ENCODE measurements around the gene ZNF460.

The ZNF460 gene

DNA sequence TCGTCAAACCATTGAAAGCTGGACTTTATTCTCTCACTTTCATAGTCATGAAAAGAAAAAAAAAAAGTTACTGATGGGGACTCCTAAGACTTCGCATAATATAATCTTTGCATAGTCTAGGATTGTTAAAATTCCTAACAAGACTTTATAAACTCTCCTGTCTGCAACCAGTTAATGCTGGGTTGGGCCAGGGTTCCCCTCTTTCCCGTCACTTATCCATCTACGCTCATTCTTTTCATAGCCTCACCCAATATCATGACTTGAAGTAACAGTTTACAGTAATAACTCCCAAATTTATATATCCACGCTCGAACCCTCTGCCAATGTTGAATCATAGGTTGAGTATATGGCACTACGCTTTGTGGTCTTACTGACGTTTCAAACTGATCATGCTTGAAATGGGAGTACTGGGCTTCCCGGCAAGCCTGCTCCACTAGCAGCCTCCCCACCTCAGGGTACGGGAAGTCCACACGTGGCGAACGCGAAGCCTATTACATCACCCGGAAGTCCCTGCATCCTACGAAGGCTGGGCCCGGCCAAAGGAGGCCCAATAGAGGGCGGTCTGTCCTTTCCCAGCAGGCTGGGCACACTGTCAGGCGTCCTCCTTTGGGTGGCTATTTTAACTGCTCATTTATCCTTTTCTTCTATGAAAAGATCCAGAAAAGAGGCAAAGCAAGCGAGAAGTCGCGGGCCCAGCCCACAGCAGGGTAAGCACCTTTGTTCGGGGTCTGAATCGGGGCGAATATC, 694 bp upstream of the ZNF460 start:
- in situ Hi-C loops (cut with MboI; ENCODE audit: low sequenced_read_pairs), result no loop called here

DNA sequence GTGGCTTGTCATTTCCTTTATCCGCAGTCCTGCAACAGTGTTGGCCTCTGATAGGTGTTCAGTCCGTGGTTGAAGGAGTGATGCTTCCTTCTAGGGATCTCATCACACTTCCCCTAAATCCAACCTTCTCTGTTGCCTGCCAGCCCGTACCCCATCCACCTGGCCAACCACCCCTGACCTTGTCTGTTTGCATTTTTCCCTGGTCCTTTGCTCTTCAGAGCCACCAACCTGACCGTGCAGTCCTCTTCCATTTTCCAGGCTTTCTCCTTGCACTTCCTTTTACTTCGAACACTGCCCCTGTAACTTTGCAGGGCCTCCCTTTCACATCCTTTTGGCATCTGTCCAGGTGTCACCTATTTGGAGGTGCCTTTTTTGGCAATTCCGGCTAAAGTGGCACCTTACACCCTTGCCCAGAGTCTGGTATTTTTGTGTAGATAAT, 696 bp downstream of the ZNF460 start:
- in situ Hi-C loops (cut with MboI; ENCODE audit: low sequenced_read_pairs), result no loop called here

DNA sequence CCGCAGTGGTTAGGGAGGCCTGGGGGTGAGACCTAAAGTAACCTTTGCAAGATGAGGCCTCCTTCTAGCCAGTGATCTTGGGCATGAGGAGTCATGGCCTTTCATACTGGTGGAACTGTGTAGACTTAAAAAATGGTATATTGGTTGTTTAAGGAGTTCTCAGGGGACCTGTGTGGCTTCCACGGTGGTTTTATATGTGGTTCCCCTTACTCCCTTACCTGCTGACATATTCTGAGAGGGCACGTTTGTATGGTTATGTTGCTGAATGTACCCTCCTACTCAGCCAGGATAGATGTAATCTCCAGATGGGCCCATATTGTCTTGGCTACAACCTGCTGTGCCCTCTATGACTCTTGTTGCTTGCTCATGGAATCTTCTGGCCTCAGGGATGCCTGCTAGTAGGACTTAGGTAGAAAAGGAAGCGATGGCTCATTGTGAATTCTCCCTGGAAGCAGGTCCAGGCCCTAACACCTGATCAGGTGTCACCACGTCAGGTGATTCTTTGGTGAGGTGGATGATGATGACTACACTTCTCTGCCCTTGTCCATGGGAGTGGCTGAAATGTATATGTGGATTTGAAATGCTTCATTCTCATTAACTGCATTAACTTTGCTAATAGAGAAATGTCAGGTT, 1.8 kb downstream of the ZNF460 start:
- in situ Hi-C loops (cut with MboI; ENCODE audit: low sequenced_read_pairs), result no loop called here

DNA sequence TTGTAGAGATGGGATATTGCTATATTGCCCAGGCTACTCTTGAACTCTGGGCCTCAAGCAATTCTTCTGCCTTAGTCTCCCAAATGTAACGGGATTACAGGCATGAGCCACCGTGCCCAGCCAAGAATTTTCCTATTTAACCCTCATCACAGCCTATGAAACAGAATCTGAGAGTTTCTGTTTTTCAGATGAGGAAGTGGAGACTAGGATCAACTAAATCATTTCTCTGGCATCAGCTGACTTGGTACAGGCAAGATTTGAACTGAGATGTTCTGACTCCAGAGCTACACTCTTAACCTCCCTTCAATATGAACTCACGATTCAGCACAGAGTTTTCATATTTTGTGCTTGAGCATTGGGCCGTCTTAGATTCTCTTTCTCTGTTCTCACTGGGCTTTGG, 8.1 kb downstream of the ZNF460 start:
- in situ Hi-C loops (cut with MboI; ENCODE audit: low sequenced_read_pairs), result no loop called here

DNA sequence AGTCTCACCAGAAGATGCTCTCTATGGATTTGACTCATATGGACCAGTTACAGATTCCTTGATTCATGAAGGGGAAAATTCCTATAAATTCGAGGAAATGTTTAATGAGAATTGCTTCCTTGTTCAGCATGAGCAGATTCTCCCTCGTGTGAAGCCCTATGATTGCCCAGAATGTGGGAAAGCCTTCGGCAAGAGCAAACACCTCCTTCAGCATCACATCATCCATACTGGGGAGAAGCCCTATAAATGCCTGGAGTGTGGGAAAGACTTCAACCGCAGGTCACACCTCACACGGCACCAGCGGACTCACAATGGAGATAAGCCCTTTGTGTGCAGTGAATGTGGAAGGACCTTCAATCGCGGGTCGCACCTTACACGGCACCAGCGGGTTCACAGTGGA, 10.7 kb downstream of the ZNF460 start:
- in situ Hi-C loops (cut with MboI; ENCODE audit: low sequenced_read_pairs), result no loop called here

DNA sequence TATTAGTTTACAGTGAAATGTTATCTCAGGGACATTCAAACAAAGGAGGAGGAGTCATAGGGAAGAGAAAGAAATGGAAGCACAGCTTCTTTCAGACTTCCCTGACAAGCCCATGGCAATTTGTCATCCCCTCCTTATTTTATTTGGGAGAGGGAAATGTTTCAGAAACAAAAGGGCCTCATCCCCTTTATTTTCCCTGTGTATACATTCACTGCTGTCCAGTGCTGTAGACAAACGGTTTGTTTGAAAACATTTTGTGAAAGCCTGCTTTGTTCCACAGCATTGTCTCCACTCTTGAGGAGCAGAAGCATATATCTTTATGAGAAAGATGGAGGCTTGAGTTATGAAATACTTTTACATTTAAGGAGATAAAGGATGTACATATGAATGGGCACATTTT, 12.3 kb downstream of the ZNF460 start:
- in situ Hi-C loops (cut with MboI; ENCODE audit: low sequenced_read_pairs), result no loop called here

DNA sequence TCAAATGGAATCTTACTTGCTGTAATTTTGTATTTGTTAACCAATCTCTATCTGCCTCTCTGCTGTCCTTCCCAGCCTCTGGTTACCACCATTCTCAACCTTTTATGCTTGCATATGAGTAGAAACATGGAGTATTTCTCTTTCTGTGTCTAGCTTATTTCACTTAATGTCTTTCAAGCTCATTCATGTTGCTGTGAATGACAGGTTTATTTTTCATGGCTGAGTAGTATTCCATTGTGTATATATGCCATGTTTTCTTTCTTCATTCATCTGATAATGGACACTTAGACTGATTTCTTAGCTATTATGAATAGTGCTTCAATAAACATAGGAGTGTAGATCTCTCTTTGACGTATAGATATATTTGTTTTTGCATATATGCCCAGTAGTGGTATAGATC, 13.4 kb downstream of the ZNF460 start:
- in situ Hi-C loops (cut with MboI; ENCODE audit: low sequenced_read_pairs), result no loop called here

DNA sequence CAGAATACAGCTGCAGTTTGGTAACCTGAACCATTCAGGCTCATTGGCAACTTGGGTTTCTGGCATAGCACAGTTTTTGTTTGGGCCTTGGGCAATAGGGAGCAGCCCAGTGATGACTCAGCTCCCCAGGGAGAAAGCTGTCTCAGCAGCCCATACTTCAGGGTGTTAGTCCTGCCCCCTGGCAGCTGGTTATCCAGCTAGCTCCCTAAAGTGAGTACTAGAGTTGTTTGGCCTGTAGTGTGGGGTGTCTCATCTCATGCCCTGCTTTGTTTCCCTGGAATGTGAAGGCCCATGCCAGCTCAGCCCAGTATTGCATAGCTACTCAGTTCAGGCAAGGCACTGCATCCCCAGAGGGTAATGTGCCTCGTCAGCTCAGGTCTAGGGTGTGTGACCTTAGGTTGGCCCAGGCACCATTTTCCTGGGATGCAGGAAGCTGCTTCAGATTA, 21.8 kb downstream of the ZNF460 start:
- in situ Hi-C loops (cut with MboI; ENCODE audit: low sequenced_read_pairs), result no loop called here

DNA sequence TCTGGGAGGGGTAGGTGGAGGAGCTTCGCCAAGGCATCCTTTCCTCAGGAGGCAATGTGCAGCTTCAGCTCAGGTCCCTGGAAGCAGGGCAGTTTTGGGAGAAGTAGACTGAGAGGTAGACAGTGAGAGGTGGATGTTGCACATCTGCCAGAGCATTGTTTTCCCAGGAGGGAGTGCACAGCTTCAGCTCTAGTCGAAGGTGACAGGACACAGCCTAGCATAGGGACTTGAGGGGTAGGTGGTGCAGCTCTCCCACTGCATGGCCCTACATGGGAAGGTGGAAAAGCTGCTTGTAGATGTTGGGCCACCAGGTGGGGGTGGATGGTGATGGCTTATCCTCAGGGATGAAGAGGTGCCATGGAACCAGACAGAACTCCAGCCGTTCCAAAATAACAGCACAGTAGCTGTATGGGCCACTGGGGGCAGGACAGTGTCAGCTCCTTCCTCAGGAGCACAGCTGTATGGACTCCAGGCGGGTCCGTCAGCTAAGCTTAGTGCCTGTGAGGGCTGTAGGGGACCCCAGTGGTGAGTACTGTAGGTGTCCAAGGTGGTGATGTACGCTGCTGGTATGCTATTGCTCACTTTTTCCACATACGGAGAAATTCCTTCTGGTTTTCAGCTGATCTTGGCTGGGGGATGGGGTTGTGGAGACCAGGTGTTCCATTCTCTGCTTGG, 22.6 kb downstream of the ZNF460 start:
- in situ Hi-C loops (cut with MboI; ENCODE audit: low sequenced_read_pairs), result no loop called here

DNA sequence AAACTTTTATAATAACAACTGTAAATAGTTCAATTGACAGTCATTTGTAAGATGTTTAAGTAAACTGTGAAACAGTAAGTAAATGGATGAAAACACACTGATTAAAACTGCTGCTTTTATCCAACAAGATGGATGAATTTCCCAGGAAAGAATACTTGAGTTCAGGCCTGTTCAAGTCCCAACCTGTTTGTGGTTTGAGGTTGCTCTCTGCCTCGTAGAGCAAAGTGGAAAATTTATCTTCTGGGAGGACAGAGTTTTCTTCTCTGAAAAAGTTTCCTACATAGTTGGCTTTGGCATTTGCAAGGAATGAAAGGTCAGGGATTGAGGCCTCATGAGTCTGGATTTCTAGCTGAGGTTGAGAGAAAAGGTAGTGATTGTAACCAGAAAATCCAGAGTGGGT, 24.8 kb downstream of the ZNF460 start:
- in situ Hi-C loops (cut with MboI; ENCODE audit: low sequenced_read_pairs), result no loop called here

DNA sequence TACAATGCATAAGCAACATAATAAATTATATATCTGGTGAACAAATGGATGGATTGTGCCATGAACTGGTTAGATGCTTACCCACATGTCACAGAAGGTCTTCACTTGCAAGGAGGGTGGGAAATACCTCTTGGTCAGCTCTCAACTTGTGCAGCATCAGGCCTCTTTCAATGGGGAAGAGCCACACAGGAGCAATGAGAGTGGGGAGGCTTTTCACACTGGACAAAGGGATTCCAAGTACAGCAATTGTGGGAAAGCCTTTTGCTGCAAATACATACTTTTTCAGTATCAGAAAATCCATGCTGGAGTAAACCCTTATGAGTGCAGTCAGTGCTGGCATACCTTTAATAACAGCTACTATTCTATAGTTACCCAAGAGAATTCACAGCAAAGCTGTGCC, 28.2 kb downstream of the ZNF460 start:
- in situ Hi-C loops (cut with MboI; ENCODE audit: low sequenced_read_pairs), result no loop called here

DNA sequence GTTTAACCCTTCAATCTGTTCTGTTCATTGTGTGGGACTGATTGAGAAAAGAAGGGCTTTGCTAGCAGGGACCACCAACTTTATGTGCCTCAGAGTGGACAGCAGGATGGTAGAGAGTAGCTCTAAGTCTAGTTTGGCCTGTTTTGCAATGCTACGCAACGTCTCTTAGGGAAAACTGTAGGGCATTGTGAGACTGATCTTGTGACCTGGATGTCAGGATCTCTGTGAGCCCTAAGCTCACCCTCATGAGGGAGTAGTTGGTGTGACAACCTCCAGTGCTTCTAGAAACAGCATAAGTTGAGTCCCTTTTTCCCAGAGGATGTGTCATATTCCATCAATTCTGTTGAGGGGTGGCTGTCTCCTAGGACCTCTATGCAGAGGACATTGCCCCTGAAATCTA, 30.5 kb downstream of the ZNF460 start:
- in situ Hi-C loops (cut with MboI; ENCODE audit: low sequenced_read_pairs), result no loop called here

DNA sequence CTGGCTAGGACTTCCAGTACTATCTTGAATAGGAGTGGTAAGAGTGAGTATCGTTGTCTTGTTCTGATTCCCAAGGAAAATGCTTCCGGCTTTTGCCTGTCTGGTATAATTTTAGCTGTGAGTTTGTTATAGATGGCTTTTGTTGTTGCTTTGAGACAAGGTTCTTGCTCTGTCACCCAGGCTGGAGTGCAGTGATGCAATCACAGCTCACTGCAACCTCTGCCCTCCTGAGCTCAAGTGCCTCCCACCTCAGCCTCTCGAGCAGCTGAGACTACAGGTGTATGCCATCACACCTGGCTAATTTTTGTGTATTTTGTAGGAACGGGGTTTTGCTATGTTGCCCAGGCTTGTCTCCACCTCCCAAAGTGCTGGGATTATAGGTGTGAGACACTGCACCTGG, 33.9 kb downstream of the ZNF460 start:
- in situ Hi-C loops (cut with MboI; ENCODE audit: low sequenced_read_pairs), result no loop called here

DNA sequence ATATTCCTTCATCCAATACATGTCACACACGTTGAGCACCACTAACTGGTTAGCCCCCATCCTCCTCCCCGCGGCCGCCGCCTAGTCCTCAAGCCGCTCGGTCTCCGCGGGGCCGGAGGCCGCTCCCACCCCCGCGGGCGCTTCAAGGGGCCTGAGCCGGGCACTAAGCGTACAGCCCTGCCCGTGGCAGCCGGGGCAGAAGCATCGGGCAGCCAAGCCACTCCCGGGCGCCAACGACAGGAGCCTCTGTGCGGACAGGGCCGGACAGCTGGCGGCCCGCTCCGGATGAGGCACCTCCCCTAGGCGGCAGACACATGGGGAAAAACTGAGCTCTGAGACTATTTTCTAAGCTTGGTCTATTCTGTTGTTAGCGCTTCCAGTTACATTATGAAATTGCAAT, 37.2 kb downstream of the ZNF460 start:
- in situ Hi-C loops (cut with MboI; ENCODE audit: low sequenced_read_pairs), result no loop called here

DNA sequence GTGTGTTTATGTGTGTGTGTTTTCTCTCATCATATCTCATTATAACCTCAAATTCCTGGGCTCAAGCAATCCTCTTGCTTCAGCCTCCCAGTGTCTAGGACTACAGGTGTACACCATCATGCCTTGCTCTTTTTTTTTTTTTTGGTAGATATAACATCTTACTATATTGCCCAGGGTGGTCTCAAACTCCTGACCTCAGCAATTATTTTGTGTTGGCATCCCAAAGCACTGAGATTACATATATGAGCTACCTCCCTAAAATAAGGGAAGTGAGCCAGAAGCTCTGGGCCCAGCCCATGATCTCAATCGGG, 39.5 kb downstream of the ZNF460 start:
- in situ Hi-C loops (cut with MboI; ENCODE audit: low sequenced_read_pairs), result no loop called here

DNA sequence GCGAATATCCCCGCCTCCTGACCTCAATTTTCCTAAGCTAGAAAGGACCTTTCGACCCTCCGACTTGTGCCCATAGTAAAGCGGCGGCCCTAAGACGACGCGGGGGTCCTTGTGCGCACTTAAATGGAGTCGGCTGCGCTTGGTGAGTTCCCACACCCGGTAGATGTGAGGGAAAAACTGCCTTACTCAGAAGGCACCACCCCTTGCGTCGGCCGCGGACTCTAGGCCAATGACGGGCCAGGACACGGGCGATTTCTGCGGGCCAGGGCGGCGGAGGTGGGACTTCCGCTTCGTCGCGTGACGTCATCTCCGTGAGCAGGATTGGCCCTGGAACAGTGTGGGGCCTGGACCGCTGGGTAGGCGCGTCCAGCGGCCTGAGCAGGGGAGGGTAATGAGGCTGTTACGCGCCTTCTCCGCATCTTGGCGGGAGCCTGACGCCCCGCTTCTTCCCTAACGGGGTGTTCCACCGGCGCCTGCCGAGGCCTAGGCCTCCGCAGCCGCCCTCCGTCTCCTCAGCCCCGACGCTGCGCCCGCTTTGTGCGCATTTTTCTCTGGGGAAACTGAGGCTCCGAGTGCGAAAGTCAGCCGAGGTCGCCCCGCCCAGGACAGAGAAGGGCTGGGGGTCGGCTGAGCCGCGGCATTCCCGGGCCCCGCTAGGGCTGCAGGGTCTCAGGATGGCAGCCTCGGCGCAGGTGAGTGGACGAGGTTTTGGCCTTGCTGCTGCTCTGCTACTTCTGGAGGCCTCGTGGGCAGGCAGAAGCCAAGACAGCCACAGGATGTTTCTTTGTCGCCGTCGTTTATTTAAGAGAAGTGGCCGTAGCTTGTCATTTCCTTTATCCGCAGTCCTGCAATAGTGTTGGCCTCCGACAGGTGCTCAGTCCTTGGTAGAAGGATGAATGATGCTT, 40.1 kb downstream of the ZNF460 start, which contains the start of gene ZNF543:
ZNF543 (plus strand) TSS at position 293 of the 905 bp plus-strand sequence; CDS start at position 675, 382 bp downstream.
- in situ Hi-C loops (cut with MboI; ENCODE audit: low sequenced_read_pairs), result no loop called here

DNA sequence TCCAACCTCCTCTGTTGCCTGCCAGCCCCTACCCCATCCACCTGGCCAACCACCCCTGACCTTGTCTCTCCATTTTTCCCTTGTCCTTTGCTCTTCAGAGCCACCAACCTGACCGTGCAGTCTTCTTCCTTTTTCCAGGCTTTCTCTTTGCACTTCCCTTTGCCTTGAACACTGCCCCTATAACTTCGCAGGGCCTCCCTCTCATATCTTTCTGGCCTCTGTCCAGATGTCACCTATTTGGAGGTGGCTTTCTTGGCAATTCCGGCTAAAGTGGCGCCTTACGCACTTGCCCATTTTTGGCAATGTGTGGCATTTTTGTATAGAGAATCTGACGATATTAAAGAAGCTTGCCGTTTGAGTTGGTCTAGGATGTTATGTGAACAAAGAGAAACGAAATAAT, 40.8 kb downstream of the ZNF460 start:
- in situ Hi-C loops (cut with MboI; ENCODE audit: low sequenced_read_pairs), result no loop called here

DNA sequence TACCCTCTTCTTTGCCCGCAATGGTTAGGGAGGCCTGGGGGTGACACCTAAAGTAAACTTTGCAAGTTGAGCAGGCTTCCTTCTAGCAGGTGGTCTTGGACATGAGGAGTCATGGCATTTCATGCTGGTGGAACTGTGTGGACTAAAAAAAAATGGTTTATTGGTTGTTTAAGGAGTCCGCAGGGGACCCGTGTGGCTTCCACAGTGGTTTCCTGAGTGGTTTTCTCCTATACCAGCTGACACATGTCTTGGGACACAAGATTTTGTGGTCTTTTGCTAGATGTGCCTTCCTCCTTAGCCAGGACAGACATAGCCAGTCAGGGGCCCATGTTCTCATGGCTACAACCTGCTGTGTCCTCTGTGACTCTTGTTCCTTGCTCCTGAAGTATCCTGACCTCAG, 41.5 kb downstream of the ZNF460 start:
- in situ Hi-C loops (cut with MboI; ENCODE audit: low sequenced_read_pairs), result no loop called here

DNA sequence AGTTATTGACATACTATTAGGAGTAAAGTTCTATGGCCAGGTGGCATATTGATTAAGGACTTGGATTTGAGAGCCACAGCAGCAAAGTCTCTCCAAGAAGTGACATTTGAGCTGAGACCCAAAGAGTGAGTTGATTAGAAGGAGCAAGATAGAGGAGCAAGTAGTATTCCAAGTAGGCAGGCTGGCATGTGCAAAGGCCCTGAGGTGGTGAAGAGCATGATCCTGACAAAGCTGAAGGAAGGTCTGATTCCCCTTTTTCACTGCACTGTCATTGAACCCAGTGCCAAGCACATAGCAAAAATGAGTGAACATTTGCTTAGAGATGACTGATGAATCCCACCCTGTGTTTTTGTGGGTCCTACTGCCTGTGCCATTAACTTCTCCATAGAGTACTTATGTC, 44.7 kb downstream of the ZNF460 start:
- in situ Hi-C loops (cut with MboI; ENCODE audit: low sequenced_read_pairs), result no loop called here

DNA sequence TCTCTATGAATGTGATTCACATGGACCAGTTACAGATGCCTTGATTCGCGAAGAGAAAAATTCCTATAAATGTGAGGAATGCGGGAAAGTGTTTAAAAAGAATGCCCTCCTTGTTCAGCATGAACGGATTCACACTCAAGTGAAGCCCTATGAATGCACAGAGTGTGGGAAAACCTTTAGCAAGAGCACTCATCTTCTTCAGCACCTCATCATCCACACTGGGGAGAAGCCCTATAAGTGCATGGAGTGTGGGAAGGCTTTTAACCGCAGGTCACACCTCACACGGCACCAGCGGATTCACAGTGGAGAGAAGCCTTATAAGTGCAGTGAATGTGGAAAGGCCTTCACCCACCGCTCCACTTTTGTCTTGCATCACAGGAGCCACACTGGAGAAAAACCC, 47.7 kb downstream of the ZNF460 start:
- in situ Hi-C loops (cut with MboI; ENCODE audit: low sequenced_read_pairs), result no loop called here

DNA sequence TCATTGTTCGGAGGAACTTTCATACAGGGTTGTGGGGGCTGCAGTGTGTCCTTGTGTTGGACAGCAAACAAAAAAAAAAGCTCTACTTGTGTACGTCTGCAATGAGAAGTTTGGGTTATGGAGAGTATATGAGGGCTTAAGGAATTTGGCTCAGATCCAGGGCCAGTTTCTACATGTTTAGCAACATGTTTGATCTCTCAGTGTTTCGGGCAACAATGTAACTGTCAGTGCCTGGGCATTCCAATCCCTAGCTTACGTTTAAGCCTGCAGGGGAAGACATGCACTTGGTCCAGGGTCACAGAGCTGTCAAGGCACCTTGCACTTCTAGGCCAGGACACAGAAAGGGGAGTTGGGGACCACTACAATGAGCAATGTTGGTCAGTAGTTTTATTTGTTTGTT, 53.9 kb downstream of the ZNF460 start:
- in situ Hi-C loops (cut with MboI; ENCODE audit: low sequenced_read_pairs), result no loop called here

Data from HL-60/S4 (cell line).